ENCODE measurements around the gene ISCA2. TPM values are rescaled to one million over a fixed set of nuclear protein-coding genes. Genes with fewer than 3 reads are reported as not detected.

Gene ISCA2
- total and polyA plus RNA-seq, 9 of the 15 experiments (the other 6 are each of a cell fraction or from before 2014, with no cell fraction given) = 5.0 to 36.7 (median 18.1) TPM

GRCh38 chr14:74507085-74507484 is 13.5 kb downstream of the ISCA2 start:
- ChIA-PET POLR2A (interaction anchor here (0.6 kb wide), 1 partner anchor 562 kb away, joined by 3 read pairs; no protein-coding TSS in a partner anchor), CTCF (ENCODE audit: low intra/inter-chr PET ratio) (no interaction called here)
- WGBS (ENCODE audit: insufficient coverage, low coverage, missing lambda C conversion rate) = 4% methylated on average over 7 of the region's 8 CpGs
- ATAC-seq = no peak
- intact Hi-C loops (cut with micrococcal nuclease) (no loop called here), in situ Hi-C loops (cut with MboI) (no loop called here)
- H2AFZ ChIP-seq (ENCODE audit: low read depth, low read length) = no peak overlapping the region
- no peaks in the 10 kb centered on the region for H3K9me1 ChIP-seq (ENCODE audit: control insufficient read depth, insufficient read depth, low read length)
- H3K27me3 ChIP-seq (ENCODE audit: control insufficient read depth in 2 of 2, insufficient read depth in 2 of 2, low read length in 2 of 2) = peaks cover 4 to 60% of the 10 kb centered on the region in 2 experiments; a peak in 3 of 5 replicates
- no peaks in the 10 kb centered on the region for H3K36me3 ChIP-seq (ENCODE audit: control insufficient read depth, insufficient read depth, low read length)
- H3K4me3 ChIP-seq = no peak overlapping the region
- BruUV-seq (replicated peaks) = no TSS peak
- H3K27ac ChIP-seq (ENCODE audit: extremely low read depth, low read depth, low read length) = no peak overlapping the region
- H4K20me1 ChIP-seq (replicated peaks; ENCODE audit: control insufficient read depth, insufficient read depth, low read length) = no peaks in the 10 kb centered on the region; the same call in 1 of the 2 replicates
- H3K9ac ChIP-seq (ENCODE audit: insufficient read depth in 1 of 2, low read depth in 2 of 2, low read length in 2 of 2) = no peak overlapping the region
- H3K79me2 ChIP-seq (ENCODE audit: control insufficient read depth, insufficient read depth, low read length) = no peaks in the 10 kb centered on the region
- TF ChIP-seq TCF7L2 (IDR thresholded peaks at IDR 0.05; ENCODE audit: low read depth, low read length) (no peak), RBBP5 (IDR thresholded peaks at IDR 0.05; ENCODE audit: borderline replicate concordance, insufficient read depth, low read length, poor library complexity, severe bottlenecking) (no peak)
- peaks cover 0 to 4% of the 10 kb centered on the region in 2 experiments; a peak in 1 of 5 replicates for H3K4me1 ChIP-seq (replicated peaks in 1 of 2; ENCODE audit: control insufficient read depth in 2 of 2, insufficient read depth in 2 of 2, low read length in 2 of 2)
- no peak for FAIRE-seq
- DNase-seq (ENCODE audit: extremely low read depth in 1 of 4, low spot score in 3 of 4) = no peak
- H3K9me3 ChIP-seq (replicated peaks; ENCODE audit: control insufficient read depth, insufficient read depth, low read depth, low read length) = no peaks in the 10 kb centered on the region
- H3K4me2 ChIP-seq (ENCODE audit: insufficient read depth, low read length) = no peak overlapping the region

- POLR2A ChIA-PET = interaction anchor here (1.7 kb wide), 1 partner anchor 8 kb away, joined by 5 read pairs; no protein-coding TSS in a partner anchor
- Histone ChIP-seq H4K20me1 (replicated peaks; ENCODE audit: control insufficient read depth, insufficient read depth, low read length) (no peaks in the 10 kb centered on the region), H3K27ac (ENCODE audit: extremely low read depth, low read depth, low read length) (no peak overlapping the region), H3K79me2 (ENCODE audit: control insufficient read depth, insufficient read depth, low read length) (no peaks in the 10 kb centered on the region), H3K4me2 (ENCODE audit: insufficient read depth, low read length) (no peak overlapping the region), H3K9ac (ENCODE audit: insufficient read depth in 1 of 2, low read depth in 2 of 2, low read length in 2 of 2) (no peak overlapping the region), H2AFZ (ENCODE audit: low read depth, low read length) (no peak overlapping the region), H3K36me3 (ENCODE audit: control insufficient read depth, insufficient read depth, low read length) (no peaks in the 10 kb centered on the region), H3K9me1 (ENCODE audit: control insufficient read depth, insufficient read depth, low read length) (no peaks in the 10 kb centered on the region), H3K9me3 (replicated peaks; ENCODE audit: control insufficient read depth, insufficient read depth, low read depth, low read length) (no peaks in the 10 kb centered on the region), H3K27me3 (ENCODE audit: control insufficient read depth in 2 of 2, insufficient read depth in 2 of 2, low read length in 2 of 2) (peaks cover 4 to 67% of the 10 kb centered on the region in 2 experiments; a peak in 3 of 5 replicates), H3K4me1 (replicated peaks in 1 of 2; ENCODE audit: control insufficient read depth in 2 of 2, insufficient read depth in 2 of 2, low read length in 2 of 2) (peaks cover 0 to 4% of the 10 kb centered on the region in 2 experiments; a peak in 1 of 5 replicates), H3K4me3 (no peak overlapping the region)
- FAIRE-seq (no peak), DNase-seq (ENCODE audit: extremely low read depth in 1 of 4, low spot score in 3 of 4) (no peak), ATAC-seq (no peak)
- BruUV-seq (replicated peaks) = no TSS peak
- CTCF ChIA-PET (ENCODE audit: low intra/inter-chr PET ratio) = interaction anchor here (0.6 kb wide), 1 partner anchor 145 kb away, joined by 3 read pairs; no protein-coding TSS in a partner anchor
- 0% methylated on average over 5 of the region's 5 CpGs for WGBS (ENCODE audit: insufficient coverage, low coverage, missing lambda C conversion rate)
- intact Hi-C loops (cut with micrococcal nuclease) = no loop called here
- in situ Hi-C loops (cut with MboI) = no loop called here
- TF ChIP-seq NFYB (IDR thresholded peaks at IDR 0.05; ENCODE audit: extremely low read depth, insufficient read length) (no peak), PHB (CRISPR knock-in tag; IDR thresholded peaks at IDR 0.05) (no peak), NFIX (CRISPR knock-in tag; IDR thresholded peaks at IDR 0.05; ENCODE audit: low read depth) (no peak), TEAD4 (IDR thresholded peaks at IDR 0.05; ENCODE audit: low read length) (no peak), TEAD4 (CRISPR knock-in tag; IDR thresholded peaks at IDR 0.05; ENCODE audit: borderline replicate concordance) (no peak), BRF2 (IDR thresholded peaks at IDR 0.05; ENCODE audit: borderline replicate concordance, insufficient read depth, insufficient read length) (no peak), NFRKB (IDR thresholded peaks at IDR 0.05; ENCODE audit: low read depth) (no peak), THRA (IDR thresholded peaks at IDR 0.05) (no peak), ZNF785 (CRISPR knock-in tag; IDR thresholded peaks at IDR 0.05) (no peak), FOXA1 (IDR thresholded peaks at IDR 0.05; ENCODE audit: borderline replicate concordance) (no peak), ZKSCAN3 (CRISPR knock-in tag; IDR thresholded peaks at IDR 0.05) (no peak), HMG20B (CRISPR knock-in tag; IDR thresholded peaks at IDR 0.05) (no peak)
Measured at GRCh38 chr14:74507840-74508239, 14.3 kb downstream of the ISCA2 start.

Data from K562 (cell line).